ENCODE data around the gene DFFB. TPM values are rescaled to one million over a fixed set of nuclear protein-coding genes. Genes with fewer than 3 reads are reported as not detected.

Gene DFFB
- total and polyA plus RNA-seq, 2 of the 4 experiments (the other 2 are of a cell fraction): 6.5 to 7.3 TPM

DNA sequence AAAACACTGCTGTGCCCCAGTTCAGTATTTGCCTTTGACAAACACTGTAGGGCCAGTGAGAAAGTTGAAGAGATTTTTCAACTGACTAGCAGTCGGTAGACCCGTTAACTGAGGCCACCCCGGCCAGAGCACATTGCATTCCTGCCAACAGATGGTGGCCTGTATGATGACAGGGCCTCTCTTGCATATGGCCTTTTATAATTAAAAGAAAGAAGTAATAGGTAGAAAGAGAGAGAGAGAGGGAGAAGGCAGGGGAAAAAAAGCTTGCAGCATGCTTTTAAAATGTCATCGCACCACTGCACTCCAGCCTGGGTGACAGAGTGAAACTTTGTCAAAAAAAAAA is 47.5 kb downstream of the DFFB start:
- H3K4me1 ChIP-seq (ENCODE audit: control insufficient read depth, insufficient read depth, low read length): no peaks in the 10 kb centered on the region
- BruUV-seq (replicated peaks): no TSS peak
- H3K4me2 ChIP-seq (ENCODE audit: low read depth, low read length): no peak overlapping the region
- H3K56ac ChIP-seq (ENCODE audit: extremely low read depth, insufficient read depth, low read length): no peak overlapping the region
- H2BK5ac ChIP-seq (ENCODE audit: low read depth, low read length, poor library complexity, severe bottlenecking): no peak overlapping the region
- CTCF ChIA-PET: no interaction called here
- WGBS, 2 experiments (ENCODE audit: extremely low coverage in 2 of 2, insufficient read length in 1 of 2): 67% methylated on average over 3 of the region's 4 CpGs; no CpG with 5 or more reads in 1 of the 2 experiments
- no peak overlapping the region for H2AK5ac ChIP-seq (ENCODE audit: low read depth, low read length)
- H3K27me3 ChIP-seq (ENCODE audit: control insufficient read depth, insufficient read depth, low read length): no peaks in the 10 kb centered on the region; the same call in 1 of the 2 replicates
- H3K18ac ChIP-seq (ENCODE audit: low read depth, low read length): no peak overlapping the region
- no peak overlapping the region for H2BK120ac ChIP-seq (ENCODE audit: low read depth, low read length)
- H2BK20ac ChIP-seq (ENCODE audit: low read depth, low read length): no peak overlapping the region
- H3K9me1 ChIP-seq (ENCODE audit: insufficient read depth, low read length): no peaks in the 10 kb centered on the region; the same call in 1 of the 2 replicates
- H2AFZ ChIP-seq (replicated peaks; ENCODE audit: low read length, poor library complexity): no peak overlapping the region
- no peak overlapping the region for H4K8ac ChIP-seq (ENCODE audit: low read depth in 2 of 2, low read length in 2 of 2)
- intact Hi-C loops (cut with micrococcal nuclease): no loop called here
- POLR2A ChIA-PET (ENCODE audit: unreplicated experiment): no interaction called here
- no peaks in the 10 kb centered on the region for H3K9me3 ChIP-seq (ENCODE audit: control insufficient read depth, insufficient read depth, low read length)
- in situ Hi-C loops (cut with MboI; ENCODE audit: low sequenced_read_pairs): loop anchor here (25.0 kb wide), 1 partner anchor 2007 kb away; no protein-coding TSS in a partner anchor
- H3K79me1 ChIP-seq (ENCODE audit: low read depth in 1 of 2, low read length in 2 of 2): peaks cover 0 to under 1% of the 10 kb centered on the region in 2 experiments; a peak in 1 of 4 replicates
- H4K5ac ChIP-seq (ENCODE audit: low read depth, low read length): no peak overlapping the region
- H4K91ac ChIP-seq (ENCODE audit: insufficient read depth, low read depth, low read length): no peak overlapping the region
- TF ChIP-seq BHLHE40 (IDR thresholded peaks at IDR 0.05; ENCODE audit: low read depth, low read length) (no peak), SMC3 (IDR thresholded peaks at IDR 0.05; ENCODE audit: low read depth, low read length) (no peak), MAFK (IDR thresholded peaks at IDR 0.05; ENCODE audit: low read depth, low read length) (no peak), RCOR1 (IDR thresholded peaks at IDR 0.05; ENCODE audit: insufficient replicate concordance, low read length) (no peak), CEBPB (IDR thresholded peaks at IDR 0.05; ENCODE audit: low read depth, low read length) (no peak), MAZ (IDR thresholded peaks at IDR 0.05; ENCODE audit: borderline replicate concordance, low read depth, low read length) (no peak), RAD21 (IDR thresholded peaks at IDR 0.05; ENCODE audit: low read length) (no peak), MXI1 (IDR thresholded peaks at IDR 0.05; ENCODE audit: borderline replicate concordance, low read depth, low read length) (no peak), NFE2L2 (IDR thresholded peaks at IDR 0.05; ENCODE audit: low read depth, low read length) (no peak), CHD1 (IDR thresholded peaks at IDR 0.05; ENCODE audit: low read depth, low read length) (no peak), POLR2A (IDR thresholded peaks at IDR 0.05; ENCODE audit: low read depth, low read length) (no peak), RFX5 (IDR thresholded peaks at IDR 0.05; ENCODE audit: low read depth, low read length) (no peak), FOS (IDR thresholded peaks at IDR 0.05; ENCODE audit: low read depth, low read length) (no peak)
- TF ChIP-seq, protein P1, sequence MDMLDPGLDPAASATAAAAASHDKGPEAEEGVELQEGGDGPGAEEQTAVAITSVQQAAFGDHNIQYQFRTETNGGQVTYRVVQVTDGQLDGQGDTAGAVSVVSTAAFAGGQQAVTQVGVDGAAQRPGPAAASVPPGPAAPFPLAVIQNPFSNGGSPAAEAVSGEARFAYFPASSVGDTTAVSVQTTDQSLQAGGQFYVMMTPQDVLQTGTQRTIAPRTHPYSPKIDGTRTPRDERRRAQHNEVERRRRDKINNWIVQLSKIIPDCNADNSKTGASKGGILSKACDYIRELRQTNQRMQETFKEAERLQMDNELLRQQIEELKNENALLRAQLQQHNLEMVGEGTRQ (IDR thresholded peaks at IDR 0.05; ENCODE audit: low read depth, low read length): no peak
- TF ChIP-seq, protein P2, sequence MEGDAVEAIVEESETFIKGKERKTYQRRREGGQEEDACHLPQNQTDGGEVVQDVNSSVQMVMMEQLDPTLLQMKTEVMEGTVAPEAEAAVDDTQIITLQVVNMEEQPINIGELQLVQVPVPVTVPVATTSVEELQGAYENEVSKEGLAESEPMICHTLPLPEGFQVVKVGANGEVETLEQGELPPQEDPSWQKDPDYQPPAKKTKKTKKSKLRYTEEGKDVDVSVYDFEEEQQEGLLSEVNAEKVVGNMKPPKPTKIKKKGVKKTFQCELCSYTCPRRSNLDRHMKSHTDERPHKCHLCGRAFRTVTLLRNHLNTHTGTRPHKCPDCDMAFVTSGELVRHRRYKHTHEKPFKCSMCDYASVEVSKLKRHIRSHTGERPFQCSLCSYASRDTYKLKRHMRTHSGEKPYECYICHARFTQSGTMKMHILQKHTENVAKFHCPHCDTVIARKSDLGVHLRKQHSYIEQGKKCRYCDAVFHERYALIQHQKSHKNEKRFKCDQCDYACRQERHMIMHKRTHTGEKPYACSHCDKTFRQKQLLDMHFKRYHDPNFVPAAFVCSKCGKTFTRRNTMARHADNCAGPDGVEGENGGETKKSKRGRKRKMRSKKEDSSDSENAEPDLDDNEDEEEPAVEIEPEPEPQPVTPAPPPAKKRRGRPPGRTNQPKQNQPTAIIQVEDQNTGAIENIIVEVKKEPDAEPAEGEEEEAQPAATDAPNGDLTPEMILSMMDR (conservative IDR thresholded peaks at IDR 0.05; ENCODE audit: low read depth, low read length): no peak
- TF ChIP-seq, protein P3, sequence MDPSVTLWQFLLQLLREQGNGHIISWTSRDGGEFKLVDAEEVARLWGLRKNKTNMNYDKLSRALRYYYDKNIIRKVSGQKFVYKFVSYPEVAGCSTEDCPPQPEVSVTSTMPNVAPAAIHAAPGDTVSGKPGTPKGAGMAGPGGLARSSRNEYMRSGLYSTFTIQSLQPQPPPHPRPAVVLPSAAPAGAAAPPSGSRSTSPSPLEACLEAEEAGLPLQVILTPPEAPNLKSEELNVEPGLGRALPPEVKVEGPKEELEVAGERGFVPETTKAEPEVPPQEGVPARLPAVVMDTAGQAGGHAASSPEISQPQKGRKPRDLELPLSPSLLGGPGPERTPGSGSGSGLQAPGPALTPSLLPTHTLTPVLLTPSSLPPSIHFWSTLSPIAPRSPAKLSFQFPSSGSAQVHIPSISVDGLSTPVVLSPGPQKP (IDR thresholded peaks at IDR 0.05; ENCODE audit: borderline replicate concordance, low read depth, low read length): no peak
- H3K9ac ChIP-seq (ENCODE audit: low read depth, low read length): no peak overlapping the region
- no peak overlapping the region for H3K4ac ChIP-seq (ENCODE audit: low read depth, low read length)
- dilution Hi-C loops (cut with HindIII; ENCODE audit: low sequenced_read_pairs, unreplicated experiment): no loop called here
- H3K14ac ChIP-seq (replicated peaks; ENCODE audit: low read depth, low read length): no peak overlapping the region
- H3K4me3 ChIP-seq (ENCODE audit: insufficient read depth, low read depth, low read length): no peak overlapping the region
- DNase-seq (no peak), ATAC-seq (ENCODE audit: low read depth) (no peak)
- no peak overlapping the region for H2AK9ac ChIP-seq (replicated peaks; ENCODE audit: low read depth, low read length, poor library complexity)
- no peak overlapping the region for H2BK15ac ChIP-seq (ENCODE audit: low read depth, low read length)
- no peak overlapping the region for H3K27ac ChIP-seq (ENCODE audit: insufficient read depth, low read length)
- H3K36me3 ChIP-seq (ENCODE audit: control insufficient read depth, insufficient read depth, low read length): no peaks in the 10 kb centered on the region
- H4K20me1 ChIP-seq (ENCODE audit: insufficient read depth, low read length): no peaks in the 10 kb centered on the region
- H3K23ac ChIP-seq (ENCODE audit: low read depth, low read length): no peak overlapping the region
